Measurements from ENCODE around the gene RIOK2. TPM values are rescaled to one million over a fixed set of nuclear protein-coding genes. Genes with fewer than 3 reads are reported as not detected.

The RIOK2 gene
- 28.6 and 47.1 TPM in 2 replicates for total RNA-seq

DNA sequence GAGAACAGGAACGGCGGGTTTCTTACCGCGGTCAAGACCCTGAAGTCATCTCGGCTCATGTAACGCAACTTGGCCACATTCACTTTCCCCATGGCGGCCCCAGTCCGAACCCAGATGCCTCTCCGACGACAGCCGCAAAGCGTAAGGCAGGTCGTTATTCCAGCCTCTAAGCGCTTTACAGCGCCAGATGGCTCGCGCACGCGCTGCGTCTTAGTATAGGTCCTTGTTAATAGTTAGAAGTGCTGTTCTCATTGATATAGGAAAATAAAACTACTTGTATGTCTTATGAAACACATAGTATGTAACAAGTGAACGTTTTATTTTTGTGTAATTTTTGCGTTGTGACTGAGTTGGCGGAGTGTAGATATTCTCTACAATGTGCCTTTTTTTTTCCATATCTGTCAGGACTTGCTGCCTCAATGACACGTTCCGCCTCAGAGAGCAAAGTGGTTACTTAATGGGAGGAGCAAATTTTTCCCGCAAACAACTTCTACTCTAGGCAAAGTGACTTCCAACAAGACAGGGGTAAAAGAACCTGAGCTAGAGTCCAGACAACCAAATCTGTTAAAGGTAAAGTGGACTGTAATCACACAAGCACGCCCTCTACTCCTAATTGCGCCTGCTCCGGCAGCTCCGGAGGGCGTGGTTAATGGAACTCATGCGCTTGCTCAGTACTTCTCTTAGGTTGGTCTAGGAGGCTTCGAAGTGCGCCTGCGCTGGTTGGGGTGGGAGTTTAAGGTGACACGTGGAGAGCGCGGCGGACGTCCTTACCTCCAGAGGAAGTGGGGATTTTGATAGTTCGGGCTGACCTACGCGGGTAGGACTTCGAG lies at the start of gene RIOK2:
Gene RIOK2 (minus strand): TSS at position 148 of the 830 bp plus-strand sequence. CDS start 56 bp downstream, at position 92.

GRCh38 chr5:97142521-97143254 lies 40.4 kb downstream of the RIOK2 start, which contains the start of gene LIX1:
Gene LIX1, minus strand, starts transcription at chr5:97142611. Its CDS starts 35 bp downstream, at chr5:97142576.

Small RNA genes lying within 50 kb of the gene (small RNA-seq; reads per million reads assigned to genes)
- gene RNU1-73P, result not detected

Other genes starting within 250 kb of the RIOK2 start
- gene LNPEP, start 247.2 kb downstream of the RIOK2 start, total RNA-seq, result 53.3 and 62.1 TPM in 2 replicates
- gene LIX1, start 40.6 kb downstream of the RIOK2 start, total RNA-seq, result not detected in 2 replicates